BE2C (cell line): Measurements from ENCODE around the gene SNX9.

Experiments
- DNase-seq: peaks from one replicate; pipeline ENCODE4 v3.0.0-alpha.2; 2020
- H3K27me3 ChIP-seq: fragments of 250-450 bp; sonication (Bioruptor Pico); 2 replicates; pipeline ENCODE4 v1.5.1; 2020; ENCODE audit warnings: mild to moderate bottlenecking
- H3K36me3 ChIP-seq: fragments of 250-450 bp; sonication (Bioruptor Pico); 2 replicates; pipeline ENCODE4 v1.5.1; 2020; ENCODE audit warnings: mild to moderate bottlenecking
- H3K4me1 ChIP-seq: fragments of 250-450 bp; sonication (Bioruptor Pico); 2 replicates; pipeline ENCODE4 v1.5.1; 2020
- H3K4me3 ChIP-seq: 2 replicates; pipeline ENCODE4 v1.5.1; 2011; ENCODE audit warnings: low read depth, low read length
- H3K9me3 ChIP-seq: fragments of 250-450 bp; sonication (Bioruptor Pico); 2 replicates; pipeline ENCODE4 v1.5.1; 2020
- TF ChIP-seq, protein P1 (sequence below): IDR thresholded peaks from 2 replicates; pipeline ENCODE4 v1.5.1; 2012; ENCODE audit warnings: mild to moderate bottlenecking, low read depth, low read length

The SNX9 gene

DNA sequence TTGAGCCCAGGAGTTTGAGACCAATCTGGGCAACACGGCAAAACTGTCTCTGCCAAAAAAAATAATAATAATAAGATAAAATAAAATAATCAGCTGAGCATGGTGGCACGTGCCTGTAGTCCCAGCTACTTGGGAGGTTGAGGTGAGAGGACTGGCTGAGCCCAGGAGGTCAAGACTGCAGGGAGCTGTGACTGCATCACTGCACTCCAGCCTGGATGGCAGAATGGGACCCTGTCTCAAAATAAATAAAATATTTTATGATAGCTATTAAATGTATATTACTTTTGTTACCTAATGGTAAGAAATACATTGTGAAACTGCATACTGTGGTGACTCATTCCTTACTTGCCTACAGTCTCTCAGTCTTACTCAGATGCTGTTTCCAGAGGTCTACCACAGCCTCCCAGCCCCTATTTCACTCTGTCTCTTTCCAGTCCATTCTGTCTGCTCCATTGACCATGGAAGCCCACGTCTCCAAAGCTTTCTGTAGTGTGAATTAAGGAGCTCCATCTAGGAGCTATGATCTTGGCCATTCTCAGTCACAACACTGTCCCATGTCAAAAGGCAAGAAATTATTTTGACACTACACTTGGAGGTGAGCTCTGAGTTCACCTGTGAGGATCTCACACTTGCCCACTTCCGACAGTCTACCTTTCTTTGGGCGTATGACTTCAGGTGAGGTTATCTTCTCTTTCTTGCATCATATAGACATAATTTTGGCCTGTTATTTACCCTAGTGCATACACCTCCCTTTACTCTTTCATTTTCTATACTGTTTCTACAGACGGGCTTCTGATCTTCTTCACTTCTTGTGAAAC lies 22.4 kb upstream of the SNX9 start:
- no peaks in the 10 kb centered on the region for H3K36me3 ChIP-seq
- H3K9me3 ChIP-seq = no peaks in the 10 kb centered on the region
- H3K27me3 ChIP-seq = no peaks in the 10 kb centered on the region
- no peak for DNase-seq
- H3K4me3 ChIP-seq = no peak overlapping the region
- no peaks in the 10 kb centered on the region for H3K4me1 ChIP-seq
- TF ChIP-seq, protein P1, sequence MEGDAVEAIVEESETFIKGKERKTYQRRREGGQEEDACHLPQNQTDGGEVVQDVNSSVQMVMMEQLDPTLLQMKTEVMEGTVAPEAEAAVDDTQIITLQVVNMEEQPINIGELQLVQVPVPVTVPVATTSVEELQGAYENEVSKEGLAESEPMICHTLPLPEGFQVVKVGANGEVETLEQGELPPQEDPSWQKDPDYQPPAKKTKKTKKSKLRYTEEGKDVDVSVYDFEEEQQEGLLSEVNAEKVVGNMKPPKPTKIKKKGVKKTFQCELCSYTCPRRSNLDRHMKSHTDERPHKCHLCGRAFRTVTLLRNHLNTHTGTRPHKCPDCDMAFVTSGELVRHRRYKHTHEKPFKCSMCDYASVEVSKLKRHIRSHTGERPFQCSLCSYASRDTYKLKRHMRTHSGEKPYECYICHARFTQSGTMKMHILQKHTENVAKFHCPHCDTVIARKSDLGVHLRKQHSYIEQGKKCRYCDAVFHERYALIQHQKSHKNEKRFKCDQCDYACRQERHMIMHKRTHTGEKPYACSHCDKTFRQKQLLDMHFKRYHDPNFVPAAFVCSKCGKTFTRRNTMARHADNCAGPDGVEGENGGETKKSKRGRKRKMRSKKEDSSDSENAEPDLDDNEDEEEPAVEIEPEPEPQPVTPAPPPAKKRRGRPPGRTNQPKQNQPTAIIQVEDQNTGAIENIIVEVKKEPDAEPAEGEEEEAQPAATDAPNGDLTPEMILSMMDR = no peak

DNA sequence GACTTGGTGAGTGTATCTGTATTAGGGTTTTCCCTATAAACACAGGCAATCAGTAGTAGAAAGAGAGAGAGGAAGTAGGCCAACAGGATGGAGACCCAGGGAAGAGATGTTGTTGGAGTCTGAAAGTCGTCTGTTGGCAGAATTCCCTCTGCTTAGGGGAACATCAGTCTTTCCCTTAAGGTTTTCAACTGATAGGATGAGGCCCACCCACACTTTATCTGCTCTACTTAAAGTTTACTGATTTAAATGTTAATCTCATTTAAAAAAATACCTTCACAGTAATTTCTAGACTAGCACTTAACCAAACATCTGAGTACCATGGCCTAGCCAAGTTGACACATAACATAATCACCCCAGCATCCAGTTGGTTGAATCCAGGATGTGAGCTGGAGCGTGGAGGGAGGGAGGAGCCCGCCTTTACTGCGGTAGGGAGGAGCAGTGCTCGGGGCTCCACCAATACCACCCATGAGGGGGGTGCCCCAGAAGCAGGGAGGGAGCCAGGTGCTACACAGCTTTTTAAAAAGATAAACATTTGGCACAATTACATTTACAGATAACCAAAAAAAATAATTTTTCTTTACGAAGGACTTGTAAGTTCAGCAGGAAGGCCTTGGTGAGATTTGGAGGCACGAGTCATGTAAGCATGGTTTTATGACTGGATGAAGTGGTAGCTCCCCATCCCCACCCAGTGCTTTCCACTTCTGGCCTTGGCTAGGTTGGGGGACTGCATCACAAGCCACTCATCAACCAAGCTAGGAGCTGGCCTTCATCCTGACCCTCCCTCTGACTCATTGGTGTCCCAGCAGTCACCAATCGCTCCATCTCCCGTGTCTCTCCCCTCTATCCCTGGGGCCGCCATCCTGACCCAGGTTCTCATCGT lies 18.4 kb upstream of the SNX9 start:
- Histone ChIP-seq H3K36me3 (no peaks in the 10 kb centered on the region), H3K4me1 (no peaks in the 10 kb centered on the region), H3K4me3 (no peak overlapping the region), H3K27me3 (no peaks in the 10 kb centered on the region), H3K9me3 (peaks cover 4% of the 10 kb centered on the region)
- TF ChIP-seq, protein P1 = no peak
- no peak for DNase-seq

DNA sequence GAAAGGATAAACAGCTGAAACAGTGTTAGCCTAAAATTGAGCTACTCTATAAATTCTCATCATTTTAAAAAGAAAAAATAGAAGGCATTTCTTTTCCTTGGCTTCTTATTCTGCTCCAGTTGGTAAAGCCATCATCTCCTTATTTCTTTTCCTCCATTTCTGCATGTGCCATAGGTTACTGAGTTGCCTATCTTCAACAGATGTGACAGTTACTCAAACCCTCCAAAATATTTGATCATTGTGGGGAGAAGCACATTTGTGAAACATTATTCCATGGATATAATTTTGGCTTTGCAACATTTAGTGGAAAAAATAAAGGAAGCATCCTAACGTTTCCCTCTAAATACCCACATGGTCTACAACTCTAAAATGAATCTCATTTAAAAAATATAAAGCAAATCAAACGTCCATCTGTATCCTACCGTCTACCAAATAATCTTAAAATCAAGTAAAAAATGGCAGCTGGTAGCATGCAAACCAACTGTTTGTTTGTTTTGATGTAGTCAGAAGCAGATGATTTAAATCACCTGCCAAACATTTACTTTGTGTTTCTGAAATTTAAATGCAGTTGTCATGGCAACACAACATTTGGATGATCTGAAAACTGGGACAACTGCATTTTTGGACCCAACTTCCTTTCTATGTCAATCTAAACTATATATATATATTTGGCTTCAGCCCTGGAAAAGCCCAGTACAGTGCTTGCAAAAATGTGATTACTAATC lies 16.8 kb upstream of the SNX9 start:
- H3K9me3 ChIP-seq = peaks cover 4% of the 10 kb centered on the region
- H3K4me3 ChIP-seq = no peak overlapping the region
- TF ChIP-seq, protein P1 = no peak
- no peaks in the 10 kb centered on the region for H3K36me3 ChIP-seq
- H3K27me3 ChIP-seq = no peaks in the 10 kb centered on the region
- H3K4me1 ChIP-seq = no peaks in the 10 kb centered on the region
- DNase-seq = no peak

DNA sequence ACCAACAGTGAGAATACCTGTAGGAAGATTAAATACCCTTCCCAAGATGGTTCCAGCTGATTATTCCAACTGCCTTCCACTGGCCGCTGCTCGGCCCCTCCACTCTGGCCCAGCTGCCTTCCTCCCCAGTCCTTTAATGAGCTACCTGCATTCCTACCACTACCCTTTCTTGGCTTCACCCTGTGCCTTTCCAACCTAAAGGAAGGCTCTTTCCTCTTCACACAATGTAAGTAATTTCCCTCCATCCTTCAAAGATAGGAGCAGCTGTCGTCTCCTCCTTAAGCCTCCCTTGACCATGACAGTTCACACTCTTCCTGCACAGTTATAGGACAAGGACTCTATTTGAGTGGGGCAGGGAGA lies 16.2 kb upstream of the SNX9 start:
- Histone ChIP-seq H3K4me1 (no peaks in the 10 kb centered on the region), H3K27me3 (no peaks in the 10 kb centered on the region), H3K36me3 (no peaks in the 10 kb centered on the region), H3K4me3 (no peak overlapping the region), H3K9me3 (peaks cover 4% of the 10 kb centered on the region)
- TF ChIP-seq, protein P1 = no peak
- DNase-seq = no peak

DNA sequence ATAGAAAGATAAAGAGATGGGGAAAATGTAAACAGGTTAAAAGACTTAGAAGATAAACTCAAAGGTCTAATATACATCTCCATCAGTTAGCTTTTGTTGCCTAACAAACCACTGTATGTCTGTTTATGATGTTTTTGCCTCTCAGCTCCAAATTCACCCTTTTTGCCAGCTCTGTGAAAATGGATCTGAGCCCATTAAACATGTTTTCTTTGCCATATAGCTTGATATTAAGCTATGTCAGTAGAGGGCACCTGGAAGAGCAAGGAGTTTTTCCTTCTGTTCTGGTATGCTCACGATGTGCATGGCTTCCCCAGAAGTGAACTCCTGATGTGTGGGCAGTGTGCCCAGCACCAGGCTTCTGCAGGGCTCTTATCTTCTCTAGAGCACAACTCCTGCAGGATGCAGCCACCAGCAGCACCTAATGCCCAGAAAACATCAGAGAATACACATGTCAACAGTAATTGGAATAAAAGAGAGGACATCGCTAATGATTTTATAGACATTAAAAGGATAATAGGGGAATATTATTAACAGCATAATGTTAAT lies 14.6 kb upstream of the SNX9 start:
- Histone ChIP-seq H3K36me3 (no peaks in the 10 kb centered on the region), H3K4me3 (no peak overlapping the region), H3K4me1 (no peaks in the 10 kb centered on the region), H3K27me3 (no peaks in the 10 kb centered on the region), H3K9me3 (peaks cover 4% of the 10 kb centered on the region)
- DNase-seq = peak; percentile 52
- TF ChIP-seq, protein P1 = no peak
